GM13976 (cell line): ENCODE results near the gene HMOX1.

ENCODE experiments used
- DNase-seq: peaks from one replicate; pipeline ENCODE4 v3.0.0; 2012; ENCODE audit warnings: low spot score
- CTCF ChIP-seq: IDR thresholded peaks from 2 replicates; pipeline ENCODE4 v1.5.1; 2012; ENCODE audit warnings: borderline replicate concordance, mild to moderate bottlenecking; ENCODE audit not compliant: insufficient read depth; ENCODE audit errors: extremely low read depth, missing control alignments, control extremely low read depth
- in situ Hi-C: fragments of 300-500 bp; cut with MboI; formaldehyde crosslinking; loops from one replicate; pipeline ENCODE4 v1.12.0; 2022; ENCODE audit warnings: low sequenced_read_pairs, mixed read lengths, inconsistent platforms; ENCODE audit not compliant: unreplicated experiment

HMOX1 gene

GRCh38 chr22:35379146-35379993 is 1.5 kb upstream of the HMOX1 start:
- in situ Hi-C loops: no loop called here
- DNase-seq: no peak
- no peak for TF ChIP-seq CTCF

- no peak for TF ChIP-seq CTCF
- no peak for DNase-seq
- in situ Hi-C loops: no loop called here
These were observed 883 bp upstream of the HMOX1 start for GRCh38 chr22:35380013-35380412.

GRCh38 chr22:35381424-35382009 is 621 bp downstream of the HMOX1 start:
- DNase-seq: no peak
- no peak for TF ChIP-seq CTCF
- in situ Hi-C loops: no loop called here

- TF ChIP-seq CTCF: no peak
- no peak for DNase-seq
- in situ Hi-C loops: no loop called here
These were observed 2.8 kb downstream of the HMOX1 start for GRCh38 chr22:35383679-35384071.

GRCh38 chr22:35384527-35384926 is 3.6 kb downstream of the HMOX1 start:
- DNase-seq: no peak
- in situ Hi-C loops: no loop called here
- no peak for TF ChIP-seq CTCF

- in situ Hi-C loops: no loop called here
- TF ChIP-seq CTCF: no peak
- no peak for DNase-seq
These were observed 4.2 kb downstream of the HMOX1 start for GRCh38 chr22:35384975-35385588.
